ENCODE results near the gene SCP2.
A peak's percentile ranks its signal among the peaks of the same experiment; 100 is the strongest.

SCP2 gene

GRCh38 chr1:53051676-53052075 lies 124.6 kb downstream of the SCP2 start:
- H3K9me3 ChIP-seq (ENCODE audit: control insufficient read depth, insufficient read depth, low read depth, low read length): no peaks in the 10 kb centered on the region
- H3K36me3 ChIP-seq (ENCODE audit: control insufficient read depth in 2 of 2, insufficient read depth in 1 of 2, low read length in 2 of 2): peaks cover 0 to 12% of the 10 kb centered on the region in 2 experiments; a peak in 1 of 3 replicates
- POLR2A ChIA-PET: interaction anchor here (0.6 kb wide), 1 partner anchor 25 kb away, joined by 3 read pairs; no protein-coding TSS in a partner anchor
- TF ChIP-seq ZNF621 (tag by site-specific recombination; IDR thresholded peaks at IDR 0.05) (no peak), BCL11A (tag by site-specific recombination; IDR thresholded peaks at IDR 0.05; ENCODE audit: low read depth) (no peak)
- H3K27ac ChIP-seq (ENCODE audit: extremely low read depth, low read depth, low read length): no peak overlapping the region
- no peak overlapping the region for H3K4me3 ChIP-seq (ENCODE audit: low read depth, low read length)
- CTCF ChIA-PET: interaction anchor here (0.7 kb wide), 1 partner anchor 9 kb away, joined by 3 read pairs; no protein-coding TSS in a partner anchor
- H3K4me1 ChIP-seq (ENCODE audit: control insufficient read depth, insufficient read depth, low read length): peaks cover 12% of the 10 kb centered on the region

- POLR2A ChIA-PET: no interaction called here
- CTCF ChIA-PET: no interaction called here
- Histone ChIP-seq H3K4me1 (ENCODE audit: control insufficient read depth, insufficient read depth, low read length) (peaks cover 5% of the 10 kb centered on the region; the same call in 1 of the 2 replicates), H3K27ac (ENCODE audit: extremely low read depth, low read depth, low read length) (no peak overlapping the region), H3K36me3 (ENCODE audit: control insufficient read depth in 2 of 2, insufficient read depth in 1 of 2, low read length in 2 of 2) (peaks cover 0 to 5% of the 10 kb centered on the region in 2 experiments; a peak in 1 of 3 replicates), H3K4me3 (ENCODE audit: low read depth, low read length) (no peak overlapping the region), H3K9me3 (ENCODE audit: control insufficient read depth, insufficient read depth, low read depth, low read length) (no peaks in the 10 kb centered on the region)
- TF ChIP-seq TRIM28 (IDR thresholded peaks at IDR 0.05; ENCODE audit: borderline replicate concordance, low read length): no peak
- peak; percentile 55 for TF ChIP-seq PRDM6 (tag by site-specific recombination; IDR thresholded peaks at IDR 0.05)
- TF ChIP-seq ZFHX2 (tag by site-specific recombination; conservative IDR thresholded peaks at IDR 0.05): peak; percentile 39; the same call in 1 of the 2 replicates
- peak; percentile 57 for TF ChIP-seq FEZF1 (tag by site-specific recombination; IDR thresholded peaks at IDR 0.05)
- peak; percentile 56; the same call in 1 of the 2 replicates for TF ChIP-seq IKZF3 (tag by site-specific recombination; IDR thresholded peaks at IDR 0.05)
Observed at GRCh38 chr1:53057127-53057526, 130.1 kb downstream of the SCP2 start.

GRCh38 chr1:53060579-53060978 lies 133.5 kb downstream of the SCP2 start:
- no peak overlapping the region for H3K4me3 ChIP-seq (ENCODE audit: low read depth, low read length)
- CTCF ChIA-PET: interaction anchor here (0.5 kb wide), 1 partner anchor 9 kb away, joined by 3 read pairs; no protein-coding TSS in a partner anchor
- H3K9me3 ChIP-seq (ENCODE audit: control insufficient read depth, insufficient read depth, low read depth, low read length): no peaks in the 10 kb centered on the region
- H3K27ac ChIP-seq (ENCODE audit: extremely low read depth, low read depth, low read length): no peak overlapping the region
- H3K36me3 ChIP-seq (ENCODE audit: control insufficient read depth in 2 of 2, insufficient read depth in 1 of 2, low read length in 2 of 2): no peaks in the 10 kb centered on the region
- H3K4me1 ChIP-seq (ENCODE audit: control insufficient read depth, insufficient read depth, low read length): peaks cover 5% of the 10 kb centered on the region; the same call in 1 of the 2 replicates
- TF ChIP-seq ZNF791 (tag by site-specific recombination; IDR thresholded peaks at IDR 0.05): no peak
- TF ChIP-seq ZNF624 (tag by site-specific recombination; IDR thresholded peaks at IDR 0.05): no peak
- TF ChIP-seq SCRT2 (tag by site-specific recombination; IDR thresholded peaks at IDR 0.05): no peak
- no peak for TF ChIP-seq ZNF692 (tag by site-specific recombination; IDR thresholded peaks at IDR 0.05)
- POLR2A ChIA-PET: interaction anchor here (0.6 kb wide), 1 partner anchor 181 kb away, joined by 6 read pairs; no protein-coding TSS in a partner anchor

GRCh38 chr1:53061123-53061858 lies 134.2 kb downstream of the SCP2 start:
- CTCF ChIA-PET: interaction anchor here (0.5 kb wide), 1 partner anchor 9 kb away, joined by 3 read pairs; no protein-coding TSS in a partner anchor
- Histone ChIP-seq H3K27ac (ENCODE audit: extremely low read depth, low read depth, low read length) (no peak overlapping the region), H3K4me3 (ENCODE audit: low read depth, low read length) (no peak overlapping the region), H3K4me1 (ENCODE audit: control insufficient read depth, insufficient read depth, low read length) (peaks cover 5% of the 10 kb centered on the region; the same call in 1 of the 2 replicates), H3K36me3 (ENCODE audit: control insufficient read depth in 2 of 2, insufficient read depth in 1 of 2, low read length in 2 of 2) (no peaks in the 10 kb centered on the region), H3K9me3 (ENCODE audit: control insufficient read depth, insufficient read depth, low read depth, low read length) (no peaks in the 10 kb centered on the region)
- POLR2A ChIA-PET: interaction anchor here (0.6 kb wide), 1 partner anchor 180 kb away, joined by 6 read pairs; no protein-coding TSS in a partner anchor
- no peak for TF ChIP-seq OVOL3 (tag by site-specific recombination; IDR thresholded peaks at IDR 0.05)
- TF ChIP-seq ZNF768 (tag by site-specific recombination; IDR thresholded peaks at IDR 0.05): no peak
- TF ChIP-seq ZBTB6 (tag by site-specific recombination; IDR thresholded peaks at IDR 0.05): no peak
- no peak for TF ChIP-seq ZNF138 (tag by site-specific recombination; IDR thresholded peaks at IDR 0.05; ENCODE audit: borderline replicate concordance)
- no peak for TF ChIP-seq ZNF707 (tag by site-specific recombination; IDR thresholded peaks at IDR 0.05)
